GM21717 (cell line): ENCODE measurements around the gene SPAM1.
A peak's percentile ranks its signal among the peaks of the same experiment; 100 is the strongest.
"Not testable (repeated sequence)": the region's sequence is repeated elsewhere in the genome, so short reads cannot be mapped to it uniquely, and the experiment has no call there.

Source experiments
- ATAC-seq: cut with Tn5 transposase; IDR thresholded peaks from one replicate; pipeline ENCODE4 v1.9.1; 2021; ENCODE audit warnings: mild to moderate bottlenecking, moderate library complexity; ENCODE audit not compliant: unreplicated experiment

Gene SPAM1

DNA sequence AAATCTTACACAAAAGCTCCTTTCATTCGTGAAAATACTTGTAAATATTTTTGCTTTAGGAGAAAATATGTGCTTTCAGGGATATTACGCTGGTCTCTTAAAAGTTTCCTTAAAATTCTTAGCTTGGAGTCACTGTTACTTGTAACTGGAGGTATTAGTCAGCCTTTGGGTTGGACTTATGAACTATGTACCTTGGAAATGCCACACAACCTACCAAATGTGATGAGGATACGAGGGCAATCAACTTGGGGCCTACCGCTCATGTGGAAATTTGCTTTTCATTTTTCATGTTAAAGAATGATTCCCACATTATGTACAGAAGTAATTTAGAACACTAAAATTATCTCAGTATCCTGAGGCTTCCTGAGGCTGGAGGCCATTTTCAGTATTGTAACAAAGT lies 23.1 kb downstream of the SPAM1 start:
- no peak for ATAC-seq

DNA sequence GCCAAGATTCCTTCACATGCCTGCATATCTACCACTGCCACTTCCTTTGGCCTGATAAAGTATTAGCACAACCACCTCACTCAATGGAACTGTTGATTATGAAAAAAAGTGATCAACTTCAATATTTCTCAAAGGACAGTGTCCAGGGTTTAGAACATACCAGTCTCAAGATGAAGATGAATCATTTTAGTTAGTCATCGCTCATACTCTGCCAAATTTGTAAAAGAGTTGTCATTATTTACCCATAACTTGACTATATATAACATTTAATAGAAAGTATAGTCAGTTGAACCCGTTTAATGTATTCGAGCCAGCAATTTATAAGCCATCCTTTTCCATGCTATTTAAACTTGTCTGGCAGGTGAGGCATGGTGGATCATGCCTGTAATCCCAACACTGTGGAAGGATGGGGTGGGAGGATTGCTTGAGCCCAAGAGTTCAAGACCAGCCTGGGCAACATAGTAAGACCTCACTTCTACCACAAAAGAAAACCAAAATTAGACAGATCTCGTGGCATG lies 33.2 kb downstream of the SPAM1 start:
- ATAC-seq: no peak

DNA sequence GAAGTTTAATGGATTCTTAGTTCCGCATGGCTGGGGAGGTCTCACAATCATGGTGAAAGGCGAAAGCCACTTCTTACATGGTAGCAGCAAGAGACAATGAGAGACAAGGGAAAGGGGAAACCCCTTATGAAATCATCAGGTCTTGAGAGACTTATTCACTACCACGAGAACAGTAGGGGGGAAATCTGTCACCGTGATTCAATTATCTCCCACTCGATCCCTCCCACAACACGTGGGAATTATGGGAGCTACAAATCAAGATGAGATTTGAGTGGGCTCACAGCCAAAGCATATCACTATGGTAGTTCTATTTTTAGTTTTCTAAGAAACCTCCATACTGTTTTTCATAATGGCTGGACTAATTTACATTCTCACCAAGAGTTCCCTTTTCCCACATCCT lies 36.7 kb downstream of the SPAM1 start:
- peak; percentile 64 for ATAC-seq

DNA sequence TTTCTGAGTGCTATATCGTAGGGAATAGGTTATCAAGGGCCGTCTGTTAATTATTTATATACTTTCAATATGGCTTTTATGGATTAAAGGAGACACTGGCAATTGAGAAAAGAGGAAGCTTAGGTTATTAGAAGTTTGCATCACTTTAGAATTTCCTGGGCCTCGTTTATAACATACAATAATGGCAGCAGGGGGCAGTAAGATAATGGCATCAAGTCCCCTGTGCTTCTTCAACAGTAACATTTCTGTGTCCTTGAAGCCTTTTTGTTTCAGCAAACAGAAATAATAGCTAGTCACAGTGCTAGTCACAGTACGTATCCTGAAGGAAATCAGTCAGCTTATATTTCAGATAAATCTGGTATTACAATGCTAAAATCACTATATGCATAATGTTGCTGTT lies 41.9 kb downstream of the SPAM1 start:
- ATAC-seq: no peak

DNA sequence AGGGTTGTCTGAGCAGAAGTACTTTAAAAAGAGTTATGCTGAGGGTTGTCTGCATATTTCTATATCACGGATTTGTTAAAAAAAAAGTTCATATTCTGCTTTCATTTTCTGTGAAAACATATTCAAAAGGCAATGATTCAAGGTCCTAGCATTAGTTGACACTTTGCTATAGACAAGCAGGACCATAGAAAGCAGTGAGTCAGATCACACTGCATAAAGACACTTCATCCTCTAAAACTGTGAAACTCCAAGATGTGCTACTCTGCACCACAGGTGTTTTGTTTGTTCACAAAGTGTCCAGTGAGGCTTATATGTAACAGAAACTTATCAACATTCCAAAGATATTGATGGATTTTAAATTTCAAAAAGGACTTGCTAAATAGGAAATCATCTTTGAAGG lies 47.0 kb downstream of the SPAM1 start:
- ATAC-seq: no peak

DNA sequence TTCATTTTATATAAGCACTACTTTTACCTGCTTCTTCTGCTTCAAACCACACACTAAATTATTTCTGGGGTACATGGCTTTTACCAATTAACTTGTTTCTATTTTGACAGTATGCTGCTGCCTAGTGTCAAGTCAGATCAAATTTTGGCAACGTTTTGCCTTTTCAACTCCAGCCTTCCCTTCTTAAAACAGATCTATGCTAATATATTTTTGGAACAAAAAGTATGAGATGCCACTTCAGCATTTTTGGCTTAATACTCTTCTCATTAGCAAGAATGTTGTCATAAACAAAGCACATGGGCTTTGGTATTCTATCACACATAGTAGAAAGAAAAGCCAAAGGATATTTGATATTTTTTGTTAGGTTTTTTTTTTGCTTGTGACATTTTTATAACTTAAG lies 47.8 kb downstream of the SPAM1 start:
- ATAC-seq: no peak

DNA sequence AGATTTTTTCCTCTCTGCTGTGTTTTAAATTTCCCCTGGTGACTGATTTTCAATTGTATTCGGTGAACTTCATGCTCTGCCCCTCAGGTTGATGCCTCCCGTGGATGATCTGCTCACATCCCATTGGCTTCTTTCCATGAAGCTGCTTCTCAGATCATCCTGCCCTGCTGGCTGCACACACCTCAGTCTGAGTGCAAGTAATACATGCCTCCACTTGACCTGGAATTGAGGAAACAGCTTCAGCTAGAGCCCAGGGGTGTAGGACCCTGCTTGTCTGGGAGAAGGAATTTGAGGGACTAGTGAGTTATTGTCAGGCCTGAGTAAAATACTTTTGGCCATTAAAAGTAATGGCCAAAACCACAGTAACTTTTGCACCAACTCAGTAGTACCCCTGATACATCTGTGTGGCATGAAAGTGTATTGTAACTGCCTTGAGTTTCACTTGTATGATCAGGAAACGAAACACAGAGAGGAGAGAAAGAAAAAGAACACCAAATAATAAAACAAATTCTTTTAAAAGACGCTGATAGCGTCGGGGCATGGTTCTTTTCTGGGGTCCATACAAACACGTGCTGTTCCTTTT lies 49.4 kb downstream of the SPAM1 start:
- ATAC-seq: no peak

DNA sequence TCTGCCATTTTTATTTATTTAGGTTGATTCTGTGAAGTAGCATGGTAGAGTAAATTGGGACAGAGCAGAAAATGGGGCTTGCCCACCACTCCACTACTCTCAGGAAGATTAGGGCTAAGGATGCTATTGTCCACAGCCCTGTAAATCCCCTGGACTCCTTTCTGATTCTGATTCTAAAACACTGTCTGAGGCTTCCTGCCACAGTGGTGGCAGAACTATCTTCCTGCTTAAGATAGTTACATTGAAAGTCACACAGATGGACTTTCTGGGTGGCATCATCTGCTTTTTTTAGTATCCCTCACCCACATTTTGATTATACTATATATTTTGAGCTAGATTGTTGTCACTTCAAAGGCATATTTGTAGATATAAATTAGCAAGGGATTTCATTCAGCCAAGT lies 50.0 kb downstream of the SPAM1 start:
- ATAC-seq: no peak

DNA sequence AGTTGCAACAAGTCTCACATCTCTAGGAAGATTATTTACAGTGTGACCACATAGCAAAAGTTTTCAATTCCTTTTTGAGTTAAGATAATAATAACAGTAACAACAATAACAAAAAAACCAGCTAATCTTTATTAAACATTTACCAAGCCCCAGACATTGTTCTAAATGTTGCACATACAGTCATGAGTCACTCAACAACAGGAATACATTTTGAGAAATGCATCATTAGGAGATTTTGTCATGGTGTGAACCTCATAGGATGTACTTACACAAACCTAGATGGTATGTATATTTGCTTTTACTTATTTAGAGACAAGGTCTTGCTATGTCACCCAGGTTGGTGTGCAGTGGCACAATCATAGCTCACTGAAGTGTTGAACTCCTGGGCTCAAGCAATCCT lies 52.0 kb downstream of the SPAM1 start:
- no peak for ATAC-seq

DNA sequence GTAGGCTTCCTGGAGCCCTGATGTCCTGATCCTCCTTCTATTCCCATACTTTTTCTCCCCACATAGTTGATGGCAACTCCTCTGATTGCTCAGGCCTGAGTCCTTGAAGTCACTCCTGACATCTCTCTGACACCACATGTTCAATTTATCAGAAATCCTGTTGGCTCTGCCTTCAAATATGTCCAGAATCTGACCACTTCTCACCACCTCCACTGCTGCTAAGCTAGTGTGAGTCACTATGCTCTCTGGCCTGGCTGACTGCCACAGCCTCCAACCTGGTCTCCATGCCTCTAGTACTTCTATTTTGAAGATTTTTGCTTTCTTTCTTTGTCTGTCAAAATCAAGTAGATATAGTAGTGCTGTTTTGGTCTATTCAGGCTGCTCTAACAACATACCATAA lies 54.8 kb downstream of the SPAM1 start:
- ATAC-seq: no peak

DNA sequence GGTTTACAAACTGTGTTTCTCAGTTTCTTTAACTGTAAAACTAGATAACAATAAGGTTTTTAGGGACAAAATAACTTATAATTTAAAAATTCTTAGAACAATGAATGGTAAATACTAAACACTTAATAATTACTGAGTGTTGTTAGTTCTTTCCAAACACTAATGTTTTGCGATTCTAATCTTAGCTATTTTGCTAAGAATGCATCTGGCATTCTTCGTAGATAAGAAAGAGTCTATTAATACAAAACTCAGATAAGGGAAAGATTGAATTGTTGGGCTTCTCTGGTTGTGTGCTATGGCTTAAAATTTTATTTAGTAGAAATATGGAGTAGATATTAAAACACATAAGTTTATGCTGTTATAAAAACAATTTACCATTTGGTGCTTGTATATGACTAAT lies 62.4 kb downstream of the SPAM1 start:
- no peak for ATAC-seq

DNA sequence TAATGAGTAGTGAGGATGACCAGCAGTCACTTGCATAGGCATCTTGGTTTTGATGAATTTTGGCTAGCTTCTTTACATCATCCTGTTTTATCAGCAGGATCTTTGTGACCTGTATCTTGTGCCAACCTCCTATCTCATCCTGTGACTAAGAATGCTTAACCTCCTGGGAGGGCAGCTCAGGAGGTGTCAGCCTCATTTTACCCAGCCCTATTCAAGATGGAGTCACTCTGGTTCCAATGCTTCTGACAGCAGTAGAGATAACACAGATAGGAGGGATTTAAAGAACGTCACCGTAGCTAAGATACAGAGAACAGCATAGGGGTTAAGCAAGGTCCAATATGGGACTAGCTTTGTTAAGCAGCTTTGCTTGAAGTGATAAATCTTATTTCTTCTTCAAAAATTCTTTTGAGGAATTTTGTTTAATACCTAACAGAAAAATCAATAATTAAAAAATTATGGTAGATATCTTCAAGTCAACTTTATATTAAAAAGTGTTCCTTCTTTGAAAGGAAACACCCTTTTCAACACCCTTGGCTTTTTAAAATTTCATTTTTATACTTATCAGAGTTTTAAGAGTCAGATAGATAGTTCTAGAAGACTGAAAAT lies 68.0 kb downstream of the SPAM1 start:
- ATAC-seq: no peak

DNA sequence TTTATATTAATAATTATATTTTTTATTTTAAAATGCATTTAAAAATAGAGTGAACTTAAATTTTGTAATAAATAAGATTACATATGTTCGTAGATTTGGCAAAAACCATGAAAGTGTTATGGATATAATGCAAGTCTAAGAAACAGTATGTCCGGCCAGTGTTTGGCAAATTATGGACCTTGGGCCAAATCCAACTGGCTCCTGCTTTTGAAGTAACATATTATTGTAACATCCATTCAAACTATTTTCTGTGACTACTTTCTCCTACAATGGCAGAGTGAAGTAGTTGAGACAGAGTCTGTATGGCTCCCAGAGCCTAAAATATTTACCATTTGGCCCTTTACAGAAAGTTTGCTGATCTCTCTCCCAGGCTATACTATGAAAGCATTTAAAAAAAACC lies 69.0 kb downstream of the SPAM1 start:
- no peak for ATAC-seq

DNA sequence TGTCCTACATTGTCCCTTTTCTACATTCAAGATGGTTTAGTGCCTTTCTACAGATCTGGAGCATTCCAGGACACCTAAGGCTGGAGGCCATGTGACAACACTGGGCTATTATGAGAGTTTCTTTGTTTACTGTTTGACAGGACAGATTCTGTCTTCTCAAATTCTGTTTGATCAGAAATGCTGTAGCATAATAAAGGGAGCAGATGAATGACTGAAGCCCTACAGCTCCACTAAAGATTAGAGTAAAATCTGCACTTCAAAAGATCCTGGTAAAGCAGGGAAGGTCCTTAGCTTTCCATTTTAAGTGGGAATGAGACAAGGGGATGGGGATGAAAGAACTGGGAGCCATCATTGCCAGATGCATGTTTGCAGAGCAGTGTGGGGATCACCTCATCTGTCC lies 69.4 kb downstream of the SPAM1 start:
- ATAC-seq: no peak

DNA sequence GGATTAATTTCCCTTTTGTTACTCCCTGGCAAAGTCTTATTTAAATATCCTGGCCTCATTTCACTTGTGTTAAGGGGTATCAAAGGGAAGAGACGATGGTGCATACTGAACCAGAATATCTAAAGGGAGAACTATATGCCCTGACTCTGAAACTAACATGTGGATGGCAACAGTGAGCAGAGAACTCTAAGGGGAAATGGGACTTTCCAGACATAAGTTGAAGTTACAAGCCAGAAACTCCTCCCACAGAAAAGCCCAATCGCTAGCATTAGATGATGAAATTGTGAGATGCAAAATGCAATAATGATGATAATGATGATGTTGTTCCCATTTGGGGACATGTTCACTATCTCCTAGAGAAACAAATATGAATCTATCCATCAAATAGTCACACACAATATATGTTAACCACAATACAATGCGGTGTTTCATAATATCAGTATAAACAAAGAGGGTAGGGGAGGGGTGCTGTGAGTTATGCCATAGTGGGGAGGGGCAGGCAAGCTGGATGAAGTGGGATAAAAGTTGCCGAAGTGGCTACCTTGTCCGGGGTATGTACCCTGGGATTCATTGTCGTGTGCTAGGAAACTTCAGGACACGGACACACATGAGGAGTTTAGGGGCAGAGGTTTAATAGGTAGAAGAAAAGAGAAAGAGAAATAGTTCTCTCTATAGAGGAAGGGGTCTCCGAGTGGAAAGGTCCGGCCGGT lies 70.7 kb downstream of the SPAM1 start:
- ATAC-seq: no peak

DNA sequence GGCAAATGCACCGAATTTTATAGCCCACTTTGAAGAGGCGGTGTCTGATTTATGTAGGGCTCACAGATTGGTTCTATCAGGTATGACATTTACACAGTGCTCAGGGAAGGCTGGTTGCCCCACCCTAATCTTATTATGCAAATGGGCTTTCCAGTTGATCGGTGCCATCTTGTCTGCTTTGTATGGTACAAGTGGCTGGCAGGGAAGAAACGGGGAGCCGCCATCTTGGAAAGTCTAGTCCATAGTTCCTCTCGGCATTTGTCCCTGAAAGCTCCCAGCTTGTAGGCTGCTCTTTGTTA lies 71.2 kb downstream of the SPAM1 start:
- no peak for ATAC-seq

DNA sequence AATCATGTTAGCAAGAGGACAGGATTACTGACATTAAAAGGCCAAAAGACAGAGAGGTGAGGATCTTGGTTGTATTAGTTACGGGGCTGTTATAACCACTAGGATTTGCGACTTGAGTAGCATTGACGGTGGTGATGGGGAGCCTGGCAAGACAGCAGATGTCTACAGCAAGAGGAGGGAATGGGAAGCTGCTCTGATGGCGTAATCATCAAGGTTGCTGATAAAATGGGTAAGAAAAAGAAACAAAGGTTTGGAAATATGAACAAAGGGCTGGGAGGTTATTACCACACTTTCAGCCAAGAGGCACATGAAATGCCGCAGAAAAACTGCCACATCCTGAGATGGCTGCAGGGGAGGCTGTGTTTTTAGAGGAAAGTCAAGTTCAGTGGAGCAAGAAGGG lies 73.9 kb downstream of the SPAM1 start:
- no peak for ATAC-seq

DNA sequence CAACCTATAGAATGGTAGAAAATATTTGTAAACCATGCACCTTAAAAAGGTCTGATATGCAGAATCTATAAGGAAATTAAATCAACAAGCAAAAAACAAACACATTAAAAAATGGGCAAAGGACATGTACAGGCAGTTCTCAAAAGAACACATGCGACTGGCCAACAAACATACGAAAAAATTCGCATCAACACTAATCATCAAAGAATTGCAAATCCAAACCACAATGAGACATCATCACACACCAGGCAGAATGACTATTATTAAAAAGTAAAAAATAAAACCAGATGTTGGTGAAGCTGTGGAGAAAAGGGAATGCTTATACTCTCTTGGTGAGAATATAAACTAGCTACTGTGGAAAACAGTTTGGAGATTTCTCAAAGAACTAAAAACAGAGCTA lies 74.7 kb downstream of the SPAM1 start:
- ATAC-seq: no peak

DNA sequence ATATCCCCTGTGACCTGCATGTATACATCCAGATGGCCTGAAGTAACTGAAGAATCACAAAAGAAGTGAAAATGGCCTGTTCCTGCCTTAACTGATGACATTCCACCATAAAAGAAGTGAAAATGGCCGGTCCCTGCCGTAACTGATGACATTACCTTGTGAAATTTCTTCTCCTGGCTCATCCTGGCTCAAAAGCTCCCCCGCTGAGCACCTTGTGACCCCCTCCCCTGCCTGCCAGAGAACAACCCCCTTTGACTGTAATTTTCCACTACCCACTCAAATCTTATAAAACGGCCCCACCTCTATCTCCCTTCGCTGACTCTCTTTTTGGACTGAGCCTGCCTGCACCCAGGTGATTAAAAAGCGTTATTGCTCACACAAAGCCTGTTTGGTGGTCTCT lies 83.3 kb downstream of the SPAM1 start:
- not testable (repeated sequence) for ATAC-seq

DNA sequence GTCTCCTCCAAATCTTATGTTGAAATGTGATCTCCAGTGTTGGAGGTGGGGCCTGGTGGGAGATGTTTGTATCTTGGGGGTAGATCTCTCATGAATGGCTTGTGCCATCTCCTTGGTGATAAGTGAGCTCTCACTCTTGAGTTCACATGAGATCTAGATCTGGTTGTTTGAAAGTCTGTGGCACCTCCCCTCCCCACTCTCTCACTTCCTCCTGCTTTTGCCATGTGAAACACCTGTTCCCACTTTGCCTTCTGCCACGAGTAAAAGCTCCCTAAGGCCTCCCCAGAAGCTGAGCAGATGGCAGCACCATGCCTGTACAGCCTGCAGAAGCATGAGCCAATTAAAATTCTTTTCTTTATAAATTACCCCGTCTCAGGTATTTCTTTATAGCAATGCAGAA lies 84.3 kb downstream of the SPAM1 start:
- no peak for ATAC-seq
